HS-5 (cell line): ENCODE data around the gene ZNF699.
"Not testable (repeated sequence)": the region's sequence is repeated elsewhere in the genome, so short reads cannot be mapped to it uniquely, and the experiment has no call there.

Source experiments
- DNase-seq: peaks from one replicate; pipeline ENCODE4 v3.0.0-alpha.2; 2012; ENCODE audit warnings: low read depth

ZNF699 gene

GRCh38 chr19:9309139-9309973, at the start of gene ZNF699:
Gene ZNF699, minus strand, starts transcription at chr19:9309838. Its CDS starts 4,719 bp downstream, at chr19:9305119.
- peak; percentile 97 for DNase-seq

- DNase-seq: no peak
These were observed 45.0 kb upstream of the ZNF699 start for GRCh38 chr19:9354651-9355050.

GRCh38 chr19:9353011-9353410, 43.4 kb upstream of the ZNF699 start:
- DNase-seq: no peak

- DNase-seq: no peak
These were observed 42.9 kb upstream of the ZNF699 start for GRCh38 chr19:9352505-9352904.

GRCh38 chr19:9348671-9349070, 39.0 kb upstream of the ZNF699 start:
- DNase-seq: no peak

- no peak for DNase-seq
These were observed 38.6 kb upstream of the ZNF699 start for GRCh38 chr19:9348253-9348652.

GRCh38 chr19:9345005-9345404, 35.4 kb upstream of the ZNF699 start:
- no peak for DNase-seq

- DNase-seq: no peak
These were observed 33.1 kb upstream of the ZNF699 start for GRCh38 chr19:9342610-9343304.

- DNase-seq: no peak
These were observed 20.4 kb upstream of the ZNF699 start for GRCh38 chr19:9329999-9330398.

GRCh38 chr19:9324584-9324962, 14.9 kb upstream of the ZNF699 start:
- DNase-seq: no peak

- peak; percentile 65 for DNase-seq
These were observed 14.4 kb upstream of the ZNF699 start, which contains the start of gene ZNF559 for GRCh38 chr19:9323919-9324583. Gene ZNF559, plus strand, starts transcription at chr19:9324179. Its CDS starts 14,371 bp downstream, at chr19:9338550.

- DNase-seq: peak; percentile 39
These were observed 13.9 kb upstream of the ZNF699 start for GRCh38 chr19:9323557-9323918.

GRCh38 chr19:9322201-9322600, 12.6 kb upstream of the ZNF699 start:
- DNase-seq: not testable (repeated sequence)

GRCh38 chr19:9321756-9322155, 12.1 kb upstream of the ZNF699 start:
- not testable (repeated sequence) for DNase-seq

- DNase-seq: no peak
These were observed 11.7 kb upstream of the ZNF699 start for GRCh38 chr19:9321338-9321737.

GRCh38 chr19:9313756-9314155, 4.1 kb upstream of the ZNF699 start:
- DNase-seq: no peak

- no peak for DNase-seq
These were observed 372 bp upstream of the ZNF699 start for GRCh38 chr19:9309974-9310446.

- DNase-seq: no peak
These were observed 1.4 kb downstream of the ZNF699 start for GRCh38 chr19:9308091-9308770.

GRCh38 chr19:9306443-9306842, 3.2 kb downstream of the ZNF699 start:
- DNase-seq: peak; percentile 88

- no peak for DNase-seq
These were observed 13.3 kb downstream of the ZNF699 start for GRCh38 chr19:9296336-9296735.

GRCh38 chr19:9295411-9295849, 14.2 kb downstream of the ZNF699 start:
- DNase-seq: no peak
